Karpas-422 (cell line): ENCODE results near the gene SLC16A2. TPM values are rescaled to one million over a fixed set of nuclear protein-coding genes. Genes with fewer than 3 reads are reported as not detected.
A peak's percentile ranks its signal among the peaks of the same experiment; 100 is the strongest.

Source experiments
- DNase-seq: peaks from one replicate; pipeline ENCODE4 v3.0.0-alpha.2; 2015
- H2AFZ ChIP-seq: fragments of 200-600 bp; sonication (generic); 2 replicates; pipeline ENCODE4 v1.6.1; 2014; ENCODE audit warnings: antibody characterized with exemption, low read length, mixed read lengths
- H3K27ac ChIP-seq: fragments of 200-600 bp; sonication (generic); 2 replicates; pipeline ENCODE4 v1.5.1; 2014; ENCODE audit warnings: mild to moderate bottlenecking, low read length, moderate library complexity
- H3K27me3 ChIP-seq: fragments of 200-600 bp; sonication (generic); 2 replicates; pipeline ENCODE4 v1.6.1; 2014; ENCODE audit warnings: low read length, mixed read lengths
- H3K36me3 ChIP-seq: fragments of 200-600 bp; sonication (generic); 2 replicates; pipeline ENCODE4 v1.6.1; 2014; ENCODE audit warnings: low read length, mixed read lengths; ENCODE audit not compliant: insufficient read depth
- H3K4me1 ChIP-seq: fragments of 200-600 bp; sonication (generic); 2 replicates; pipeline ENCODE4 v1.6.1; 2014; ENCODE audit warnings: mild to moderate bottlenecking, low read length, mixed read lengths
- H3K4me2 ChIP-seq: fragments of 200-600 bp; sonication (generic); 2 replicates; pipeline ENCODE4 v1.6.1; 2014; ENCODE audit warnings: low read length, low read depth, mild to moderate bottlenecking; ENCODE audit not compliant: poor library complexity, severe bottlenecking
- H3K4me3 ChIP-seq: fragments of 200-600 bp; sonication (generic); 2 replicates; pipeline ENCODE4 v1.5.1; 2014; ENCODE audit warnings: mild to moderate bottlenecking, antibody characterized with exemption, low read length, mixed read lengths
- H3K79me2 ChIP-seq: fragments of 200-600 bp; sonication (generic); 2 replicates; pipeline ENCODE4 v1.6.1; 2014; ENCODE audit warnings: mild to moderate bottlenecking, low read length, mixed read lengths
- H3K9ac ChIP-seq: fragments of 200-600 bp; sonication (generic); 2 replicates; pipeline ENCODE4 v1.6.0; 2014; ENCODE audit warnings: low read length
- H3K9me2 ChIP-seq: fragments of 200-600 bp; sonication (generic), shearing (Covaris generic); replicated peaks from 2 replicates; pipeline ENCODE4 v1.6.0; 2014; ENCODE audit warnings: mild to moderate bottlenecking, low read length, moderate library complexity; ENCODE audit not compliant: insufficient read depth
- H3K9me3 ChIP-seq: fragments of 300-700, 200-600 bp; sonication (generic); 2 replicates; pipeline ENCODE4 v1.6.1; 2014; ENCODE audit warnings: low read length, mixed read lengths
- H4K20me1 ChIP-seq: fragments of 200-600 bp; sonication (generic); 2 replicates; pipeline ENCODE4 v1.6.1; 2014; ENCODE audit warnings: mild to moderate bottlenecking, antibody characterized with exemption, low read length, low read depth; ENCODE audit not compliant: insufficient read depth
- total RNA-seq: library from RNA; depleted of rRNA; stranded (reverse); fragments of >200 nt; shearing (Covaris generic); gene quantifications from 2 replicates; pipeline ENCODE4 v1.2.3, GENCODE V29; 2014; ENCODE audit warnings: low replicate concordance

Gene SLC16A2
- total RNA-seq, 1 experiment from 2014 or later: not detected

DNA sequence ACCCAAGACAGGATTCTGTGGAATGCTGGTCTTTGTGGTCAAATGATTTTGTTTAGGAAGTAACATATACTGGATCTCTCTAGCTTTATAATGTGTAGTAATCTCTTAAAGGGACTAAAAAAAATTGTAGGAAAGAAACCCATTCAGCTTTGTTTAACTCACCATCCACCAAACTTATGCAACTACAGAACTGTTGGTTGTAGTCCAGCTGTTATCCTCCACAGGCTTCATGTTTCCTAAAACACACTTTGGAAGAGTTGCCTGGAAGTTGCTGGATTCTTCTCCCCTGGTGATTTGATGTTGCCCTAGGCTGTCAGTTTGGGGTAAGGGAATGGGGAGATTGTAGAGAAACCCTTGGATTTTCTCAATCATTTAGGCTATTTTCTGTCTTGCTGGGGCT is 103.8 kb downstream of the SLC16A2 start:
- H2AFZ ChIP-seq: no peak overlapping the region
- no peak overlapping the region for H3K4me2 ChIP-seq
- no peak for DNase-seq
- H3K9ac ChIP-seq: no peak overlapping the region
- no peaks in the 10 kb centered on the region for H3K36me3 ChIP-seq
- H3K27ac ChIP-seq: no peak overlapping the region
- no peak overlapping the region for H3K4me3 ChIP-seq
- no peaks in the 10 kb centered on the region for H3K9me3 ChIP-seq
- H4K20me1 ChIP-seq: no peaks in the 10 kb centered on the region
- H3K4me1 ChIP-seq: no peaks in the 10 kb centered on the region
- H3K9me2 ChIP-seq: no peaks in the 10 kb centered on the region
- no peaks in the 10 kb centered on the region for H3K27me3 ChIP-seq
- no peaks in the 10 kb centered on the region for H3K79me2 ChIP-seq

DNA sequence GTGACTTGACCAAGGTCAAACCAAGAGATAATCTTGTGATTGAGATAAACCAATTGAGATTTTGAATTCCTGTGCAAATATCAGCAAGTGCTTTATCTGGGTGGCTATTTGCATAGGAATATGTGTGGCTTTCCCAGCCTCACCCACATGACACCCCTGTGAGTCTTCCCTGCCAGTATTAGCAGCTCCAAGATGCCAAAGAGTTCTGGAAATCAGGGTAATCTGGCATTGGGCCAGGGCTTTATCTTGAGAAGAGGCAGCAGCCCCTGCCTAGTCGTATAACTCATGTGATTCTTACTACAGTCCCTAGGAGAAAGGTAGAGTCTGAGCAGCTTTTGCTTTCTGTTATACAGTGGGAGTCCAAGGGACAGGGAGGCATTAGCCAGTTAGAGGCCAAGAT is 105.5 kb downstream of the SLC16A2 start:
- no peaks in the 10 kb centered on the region for H3K4me1 ChIP-seq
- no peak overlapping the region for H3K9ac ChIP-seq
- no peak overlapping the region for H2AFZ ChIP-seq
- no peak overlapping the region for H3K4me2 ChIP-seq
- no peak overlapping the region for H3K4me3 ChIP-seq
- H3K27me3 ChIP-seq: no peaks in the 10 kb centered on the region
- no peaks in the 10 kb centered on the region for H3K9me2 ChIP-seq
- no peaks in the 10 kb centered on the region for H3K9me3 ChIP-seq
- H3K27ac ChIP-seq: no peak overlapping the region
- no peaks in the 10 kb centered on the region for H3K79me2 ChIP-seq
- H3K36me3 ChIP-seq: no peaks in the 10 kb centered on the region
- H4K20me1 ChIP-seq: no peaks in the 10 kb centered on the region
- no peak for DNase-seq

GRCh38 chrX:74527350-74527749 is 106.1 kb downstream of the SLC16A2 start:
- Histone ChIP-seq H3K36me3 (no peaks in the 10 kb centered on the region), H4K20me1 (no peaks in the 10 kb centered on the region), H3K27me3 (no peaks in the 10 kb centered on the region), H3K4me3 (no peak overlapping the region), H3K9me3 (no peaks in the 10 kb centered on the region), H3K4me1 (no peaks in the 10 kb centered on the region), H3K79me2 (no peaks in the 10 kb centered on the region), H2AFZ (no peak overlapping the region), H3K9ac (no peak overlapping the region), H3K9me2 (no peaks in the 10 kb centered on the region), H3K4me2 (no peak overlapping the region), H3K27ac (no peak overlapping the region)
- no peak for DNase-seq

DNA sequence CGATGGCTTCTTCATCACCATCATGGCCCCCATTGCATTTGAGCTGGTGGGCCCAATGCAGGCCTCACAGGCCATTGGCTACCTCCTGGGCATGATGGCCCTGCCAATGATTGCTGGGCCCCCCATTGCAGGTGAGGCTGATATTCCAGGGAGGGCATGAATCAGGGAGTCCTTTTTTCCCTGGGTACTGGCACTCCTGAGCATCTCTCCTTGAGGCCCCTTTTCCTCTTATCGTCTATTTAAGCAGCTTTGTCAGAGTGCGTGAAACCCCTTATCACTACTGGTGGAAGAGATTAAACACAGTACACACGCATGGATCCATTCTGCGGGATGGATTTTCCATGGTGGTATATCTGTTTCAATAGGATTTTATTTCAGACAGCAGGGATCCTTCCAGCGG is 108.0 kb downstream of the SLC16A2 start:
- H3K36me3 ChIP-seq: no peaks in the 10 kb centered on the region
- H3K27me3 ChIP-seq: no peaks in the 10 kb centered on the region
- H3K4me1 ChIP-seq: no peaks in the 10 kb centered on the region
- H3K9me2 ChIP-seq: no peaks in the 10 kb centered on the region
- no peak for DNase-seq
- no peaks in the 10 kb centered on the region for H3K79me2 ChIP-seq
- H3K27ac ChIP-seq: no peak overlapping the region
- H3K9me3 ChIP-seq: no peaks in the 10 kb centered on the region
- no peak overlapping the region for H3K4me2 ChIP-seq
- H2AFZ ChIP-seq: no peak overlapping the region
- no peak overlapping the region for H3K9ac ChIP-seq
- H4K20me1 ChIP-seq: no peaks in the 10 kb centered on the region
- no peak overlapping the region for H3K4me3 ChIP-seq

- H3K9me3 ChIP-seq: no peaks in the 10 kb centered on the region
- no peak overlapping the region for H3K4me3 ChIP-seq
- no peak overlapping the region for H3K9ac ChIP-seq
- H2AFZ ChIP-seq: no peak overlapping the region
- DNase-seq: no peak
- no peaks in the 10 kb centered on the region for H3K27me3 ChIP-seq
- H3K4me1 ChIP-seq: peaks cover 9% of the 10 kb centered on the region
- no peak overlapping the region for H3K27ac ChIP-seq
- H3K36me3 ChIP-seq: no peaks in the 10 kb centered on the region
- no peaks in the 10 kb centered on the region for H3K79me2 ChIP-seq
- no peaks in the 10 kb centered on the region for H4K20me1 ChIP-seq
- no peak overlapping the region for H3K4me2 ChIP-seq
- H3K9me2 ChIP-seq: no peaks in the 10 kb centered on the region
Observed at GRCh38 chrX:74531081-74531480, 109.8 kb downstream of the SLC16A2 start.

DNA sequence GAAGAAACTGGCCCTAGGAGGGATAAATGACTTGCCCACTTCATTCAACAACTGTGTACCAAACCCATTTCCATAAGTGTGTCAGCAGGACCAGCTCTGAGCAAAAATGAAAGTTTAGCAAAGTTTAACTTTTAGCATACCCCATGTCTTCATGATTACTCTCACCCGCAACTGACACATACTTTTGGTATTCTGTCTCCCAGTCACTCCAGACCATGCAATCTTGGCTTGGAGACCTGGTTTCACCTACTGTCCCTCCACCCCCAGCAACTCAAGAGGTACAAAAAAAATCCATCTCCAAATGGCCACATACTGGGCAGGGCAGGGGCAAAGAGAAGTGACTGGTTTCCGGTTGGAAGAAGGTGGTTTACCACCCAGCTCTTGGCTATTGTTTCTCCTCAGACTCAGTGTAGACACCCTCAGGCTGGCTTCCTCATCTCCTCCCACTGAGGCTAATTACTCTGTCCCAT is 113.3 kb downstream of the SLC16A2 start:
- Histone ChIP-seq H4K20me1 (no peaks in the 10 kb centered on the region), H3K9ac (no peak overlapping the region), H3K27ac (no peak overlapping the region), H2AFZ (no peak overlapping the region), H3K36me3 (no peaks in the 10 kb centered on the region), H3K4me1 (peaks cover 16% of the 10 kb centered on the region), H3K9me2 (no peaks in the 10 kb centered on the region), H3K4me3 (no peak overlapping the region), H3K79me2 (no peaks in the 10 kb centered on the region), H3K4me2 (no peak overlapping the region), H3K27me3 (no peaks in the 10 kb centered on the region), H3K9me3 (no peaks in the 10 kb centered on the region)
- DNase-seq: no peak

DNA sequence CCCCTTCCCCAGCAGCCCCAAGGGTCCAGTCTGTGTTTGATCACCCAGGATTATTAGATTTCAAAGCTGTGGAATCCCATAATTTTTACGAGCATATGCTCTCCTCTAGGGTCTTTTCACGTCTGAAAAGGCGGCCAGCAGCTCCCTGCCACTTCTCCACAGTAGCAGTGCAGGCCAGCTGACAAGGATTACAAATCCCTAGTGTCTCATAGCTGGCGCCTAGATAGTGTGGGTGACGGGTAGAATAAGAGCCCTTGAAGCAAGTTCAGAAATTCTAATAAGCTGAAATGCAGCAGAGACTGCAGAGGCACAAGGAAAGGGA is 113.8 kb downstream of the SLC16A2 start:
- Histone ChIP-seq H3K79me2 (no peaks in the 10 kb centered on the region), H3K9me3 (no peaks in the 10 kb centered on the region), H3K4me3 (no peak overlapping the region), H4K20me1 (no peaks in the 10 kb centered on the region), H2AFZ (no peak overlapping the region), H3K9ac (no peak overlapping the region), H3K36me3 (no peaks in the 10 kb centered on the region), H3K4me2 (no peak overlapping the region), H3K27ac (no peak overlapping the region), H3K4me1 (peaks cover 16% of the 10 kb centered on the region), H3K9me2 (no peaks in the 10 kb centered on the region), H3K27me3 (no peaks in the 10 kb centered on the region)
- no peak for DNase-seq

DNA sequence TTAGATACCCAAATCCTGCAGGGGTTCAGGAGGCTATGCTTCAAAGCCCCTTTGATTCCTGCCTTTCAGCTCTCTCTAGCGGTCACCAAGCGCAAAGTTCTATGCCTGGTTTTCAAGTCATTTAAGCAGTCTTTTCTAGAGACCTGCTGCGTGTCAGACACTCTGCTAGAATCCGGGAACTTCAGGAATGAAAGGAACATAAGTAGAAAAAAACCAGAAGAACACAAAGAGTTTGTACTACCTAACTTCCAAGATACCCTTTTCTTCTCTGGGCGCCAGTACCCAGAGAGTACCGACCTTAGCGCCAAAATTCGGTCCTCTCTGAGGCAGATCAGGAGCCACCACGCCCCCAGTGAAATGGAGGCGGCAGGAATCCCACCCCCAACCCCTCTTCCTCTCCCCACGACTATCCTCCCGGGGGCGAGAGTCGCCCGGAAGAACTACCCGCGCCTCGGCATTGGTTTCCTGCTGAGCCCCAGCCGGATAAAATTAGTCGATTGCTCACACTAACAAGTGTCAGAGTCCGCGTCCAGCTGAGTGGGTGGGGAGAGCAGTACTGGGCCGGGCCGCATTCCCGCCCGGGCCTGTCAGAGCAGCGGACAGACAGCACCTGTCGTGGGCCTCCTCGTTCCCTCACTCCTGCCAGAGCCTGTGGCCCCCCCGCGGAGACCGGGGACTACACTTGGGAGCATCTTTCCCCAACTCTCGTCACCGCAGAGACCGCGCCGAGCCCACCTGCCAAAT is 114.3 kb downstream of the SLC16A2 start:
- Histone ChIP-seq H3K4me3 (peak overlapping the region; percentile 68), H3K9me3 (no peaks in the 10 kb centered on the region), H3K4me1 (peaks cover 16% of the 10 kb centered on the region), H2AFZ (peak overlapping the region; percentile 84; the same call in 1 of the 2 replicates), H4K20me1 (no peaks in the 10 kb centered on the region), H3K27me3 (no peaks in the 10 kb centered on the region), H3K36me3 (no peaks in the 10 kb centered on the region), H3K4me2 (peak overlapping the region; percentile 71), H3K27ac (no peak overlapping the region), H3K79me2 (no peaks in the 10 kb centered on the region), H3K9ac (peak overlapping the region; percentile 55), H3K9me2 (no peaks in the 10 kb centered on the region)
- no peak for DNase-seq
